Tibial nerve (tissue), 4 donors: ENCODE measurements around the gene HDGFL2. TPM values are rescaled to one million over a fixed set of nuclear protein-coding genes. Genes with fewer than 3 reads are reported as not detected.

Experiments
- DNase-seq, 2 donors: peaks; one replicate each; pipeline ENCODE4 v3.0.0-alpha.2; 2019; ENCODE audit warnings: low spot score in 2 of 2
- H3K27ac ChIP-seq, 4 donors: fragments of 200-600 bp; sonication (generic) in 3 of 4; one replicate each; pipeline ENCODE4 v1.5.1; 2017 to 2019; ENCODE audit warnings: mild to moderate bottlenecking in 1 of 4
- H3K27me3 ChIP-seq, 2 donors: fragments of 200-600 bp; sonication (generic) in 1 of 2; one replicate each; pipeline versions ENCODE4 v1.5.1 to v1.6.0; 2017 to 2019
- H3K36me3 ChIP-seq, 3 donors: fragments of 200-600 bp; sonication (generic); one replicate each; pipeline ENCODE4 v1.5.1; 2018 to 2019
- H3K4me1 ChIP-seq, 4 donors: fragments of 200-600 bp; sonication (generic) in 3 of 4; one replicate each; pipeline ENCODE4 v1.5.1; 2017 to 2019
- H3K4me3 ChIP-seq, 4 donors: fragments of 200-600 bp; sonication (generic) in 3 of 4; one replicate each; pipeline ENCODE4 v1.5.1; 2017 to 2019; ENCODE audit warnings: mild to moderate bottlenecking in 1 of 4, moderate library complexity in 1 of 4
- H3K9me3 ChIP-seq, 4 donors: fragments of 200-600 bp; sonication (generic) in 3 of 4; one replicate each; pipeline ENCODE4 v1.5.1; 2017 to 2019
- CTCF ChIP-seq, 5 experiments: fragments of 200-600 bp in 3 of 5; fragments of 450-650 bp in 2 of 5; sonication (generic) in 3 of 5; IDR thresholded peaks; one replicate each; pipeline ENCODE4 v1.5.1; 2016 to 2019; ENCODE audit warnings: antibody characterized with exemption in 5 of 5, mild to moderate bottlenecking in 3 of 5, moderate library complexity in 2 of 5
- EP300 ChIP-seq, 2 donors: sonication (generic); formaldehyde crosslinking; IDR thresholded peaks; one replicate each; pipeline ENCODE4 v1.6.1; 2017; ENCODE audit warnings: antibody characterized with exemption in 2 of 2, mild to moderate bottlenecking in 1 of 2
- POLR2A ChIP-seq, 2 donors: fragments of 450-650 bp; IDR thresholded peaks; one replicate each; pipeline ENCODE4 v1.6.1; 2017; ENCODE audit warnings: antibody characterized with exemption in 2 of 2, mild to moderate bottlenecking in 2 of 2, moderate library complexity in 2 of 2
- WGBS, 2 donors: methylation state at CpG; one replicate each; pipeline ENCODE4 v1.1.5; 2018; 5-methylcytosine and 5-hydroxymethylcytosine counted together
- total RNA-seq, 4 donors: library from RNA; depleted of rRNA; stranded (reverse); fragments of >200 nt; gene quantifications; one replicate each; pipeline ENCODE4 v1.1.0, GENCODE V29; 2016

HDGFL2 gene
- total RNA-seq, 4 donors from 2014 or later, result 30.2 to 54.0 (median 48.7) TPM

DNA sequence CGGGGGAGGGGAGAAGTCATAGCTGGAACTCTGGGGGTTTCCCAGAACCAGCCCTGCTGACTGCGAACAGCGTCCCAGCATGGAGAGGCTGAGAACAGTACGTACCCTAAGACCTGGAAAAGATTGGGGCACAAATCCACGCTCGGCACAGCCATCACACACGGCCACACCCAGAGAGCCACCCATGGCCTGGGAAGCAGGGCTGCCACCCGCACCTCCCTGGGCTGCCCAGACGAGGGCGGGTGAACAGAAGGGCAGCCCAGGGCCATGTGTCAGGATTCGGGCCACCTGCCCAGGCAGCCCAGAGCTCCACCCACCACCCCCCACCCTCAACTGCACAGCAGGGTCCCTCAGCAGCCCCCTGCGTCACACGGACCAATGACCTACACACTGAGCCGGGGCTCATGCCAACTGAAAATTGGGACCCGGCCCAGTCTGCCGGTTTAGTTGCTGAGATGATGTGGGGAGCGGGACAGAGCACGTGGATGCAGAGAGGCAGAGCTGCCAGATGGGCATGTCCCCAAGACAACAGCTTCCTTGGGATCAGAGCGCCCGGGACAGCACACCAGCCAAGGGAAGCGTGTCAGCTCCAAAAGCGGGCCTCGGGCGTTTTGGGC, 23.0 kb upstream of the HDGFL2 start:
- H3K27me3 ChIP-seq, result no peaks in the 10 kb centered on the region
- WGBS, 2 donors, result 80% methylated on average over 14 to 24 of the region's 24 CpGs
- H3K9me3 ChIP-seq, result no peaks in the 10 kb centered on the region
- peaks cover 5 to 100% (median 24%) of the 10 kb centered on the region in 3 donors for H3K36me3 ChIP-seq
- no peak for DNase-seq
- no peak overlapping the region for H3K4me3 ChIP-seq
- TF ChIP-seq POLR2A (IDR thresholded peaks at IDR 0.05) (no peak), CTCF (IDR thresholded peaks at IDR 0.05) (no peak), EP300 (IDR thresholded peaks at IDR 0.05) (no peak)
- peaks cover 0 to 2% (median 0%) of the 10 kb centered on the region in 4 donors for H3K4me1 ChIP-seq
- no peak overlapping the region for H3K27ac ChIP-seq

DNA sequence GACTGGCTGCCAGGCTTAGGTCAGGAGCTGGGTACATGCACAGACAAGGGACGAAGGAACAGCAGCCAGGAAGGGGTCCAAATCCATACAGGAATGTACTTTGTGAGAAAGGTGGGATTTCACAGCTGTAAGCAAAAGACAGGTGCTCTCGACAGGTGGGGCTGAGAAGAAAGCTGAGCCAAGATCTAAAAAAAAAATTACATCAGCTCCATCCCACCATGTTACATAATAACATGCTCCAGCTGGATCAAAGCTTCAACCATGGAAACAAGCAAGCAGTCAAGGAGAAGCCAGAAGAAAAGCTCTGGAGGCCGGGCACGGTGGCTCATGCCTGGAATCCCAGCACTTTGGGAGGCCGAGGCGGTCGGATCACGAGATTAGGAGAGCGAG, 22.5 kb upstream of the HDGFL2 start:
- H3K36me3 ChIP-seq, result peaks cover 5 to 100% (median 24%) of the 10 kb centered on the region in 3 donors
- H3K27ac ChIP-seq, result no peak overlapping the region
- no peaks in the 10 kb centered on the region for H3K27me3 ChIP-seq
- 89 to 94% methylated on average over 9 of the region's 9 CpGs for WGBS, 2 donors
- no peak for TF ChIP-seq POLR2A (IDR thresholded peaks at IDR 0.05)
- no peak for TF ChIP-seq EP300 (IDR thresholded peaks at IDR 0.05)
- no peak for TF ChIP-seq CTCF (IDR thresholded peaks at IDR 0.05)
- H3K9me3 ChIP-seq, result no peaks in the 10 kb centered on the region
- H3K4me3 ChIP-seq, result no peak overlapping the region
- H3K4me1 ChIP-seq, result peaks cover 0 to 7% (median 2%) of the 10 kb centered on the region in 4 donors
- no peak for DNase-seq

- Histone ChIP-seq H3K4me3 (no peak overlapping the region), H3K36me3 (peaks cover 4 to 76% (median 14%) of the 10 kb centered on the region in 3 donors), H3K4me1 (peaks cover 0 to 32% (median 17%) of the 10 kb centered on the region in 4 donors), H3K27me3 (no peaks in the 10 kb centered on the region), H3K27ac (no peak overlapping the region), H3K9me3 (no peaks in the 10 kb centered on the region)
- WGBS, 2 donors, result 82 to 83% methylated on average over 23 to 24 of the region's 24 CpGs
- TF ChIP-seq EP300 (IDR thresholded peaks at IDR 0.05) (no peak), POLR2A (IDR thresholded peaks at IDR 0.05) (no peak), CTCF (IDR thresholded peaks at IDR 0.05) (no peak)
- no peak for DNase-seq
Measured at GRCh38 chr19:4452230-4452990, 19.7 kb upstream of the HDGFL2 start.

DNA sequence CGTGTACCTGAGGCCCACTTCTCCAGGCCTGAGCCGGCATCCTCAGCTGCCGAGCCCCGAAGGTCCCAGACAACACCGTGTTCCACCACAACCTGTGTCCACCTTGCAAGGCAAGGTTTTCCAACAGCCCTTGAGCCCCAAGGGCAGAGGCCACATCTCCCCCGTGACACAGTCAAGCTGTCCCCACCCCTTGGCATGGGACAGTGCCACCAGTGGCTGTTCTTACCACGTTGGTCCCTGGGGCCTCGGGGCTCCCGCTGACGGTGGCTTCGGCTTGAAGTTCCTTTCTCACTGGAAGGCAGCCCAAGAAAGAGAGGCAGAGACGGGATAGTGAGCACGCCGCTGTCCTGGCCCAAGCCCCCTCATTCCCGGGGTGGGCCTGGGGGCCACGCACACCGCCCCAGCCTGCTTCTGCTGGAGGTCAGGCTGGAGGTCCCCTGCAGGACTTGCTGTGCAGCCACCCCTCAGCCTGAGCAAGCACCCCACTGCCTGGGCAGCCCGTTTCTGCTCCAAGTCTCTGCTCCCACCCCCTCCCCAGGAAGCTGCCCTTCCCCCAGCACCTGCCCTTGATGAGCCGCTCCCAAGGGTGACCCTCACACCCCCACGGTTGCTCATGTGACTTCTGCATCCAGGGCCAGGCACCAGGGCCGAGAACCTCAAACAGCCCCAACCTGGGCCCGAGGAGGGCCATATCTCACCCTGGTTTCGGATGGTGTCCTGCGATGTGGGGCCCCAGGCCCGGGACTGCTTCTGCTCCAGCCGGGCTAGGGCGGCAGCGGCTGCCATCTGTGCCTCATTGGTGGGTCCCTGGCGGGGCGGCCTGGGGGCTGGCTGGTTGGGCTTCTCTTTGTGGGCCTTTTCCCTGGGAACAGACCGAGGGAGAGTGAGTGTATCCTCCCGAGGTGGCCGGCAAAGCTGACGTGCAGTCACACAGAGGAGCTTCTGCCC, 18.6 kb upstream of the HDGFL2 start:
- 63 to 75% methylated on average over 28 of the region's 34 CpGs for WGBS, 2 donors
- Histone ChIP-seq H3K9me3 (no peaks in the 10 kb centered on the region), H3K36me3 (peaks cover 4 to 65% (median 10%) of the 10 kb centered on the region in 3 donors), H3K27ac (no peak overlapping the region), H3K4me3 (no peak overlapping the region), H3K4me1 (peaks cover 0 to 38% (median 19%) of the 10 kb centered on the region in 4 donors), H3K27me3 (no peaks in the 10 kb centered on the region)
- no peak for DNase-seq
- TF ChIP-seq POLR2A (IDR thresholded peaks at IDR 0.05), result no peak
- TF ChIP-seq CTCF (IDR thresholded peaks at IDR 0.05), result no peak
- TF ChIP-seq EP300 (IDR thresholded peaks at IDR 0.05), result no peak
